Measurements from ENCODE around the gene RFC4. TPM values are rescaled to one million over a fixed set of nuclear protein-coding genes. Genes with fewer than 3 reads are reported as not detected.

RFC4 gene
- total and polyA plus RNA-seq, 9 of the 15 experiments (the other 6 are each of a cell fraction or from before 2014, with no cell fraction given): 105 to 227 (median 180) TPM

- no peak for TF ChIP-seq KAT2B (IDR thresholded peaks at IDR 0.05; ENCODE audit: low read depth, low read length)
- peak; percentile 97 for TF ChIP-seq XRCC5 (IDR thresholded peaks at IDR 0.05; ENCODE audit: low read depth, low read length)
- TF ChIP-seq MEF2A (IDR thresholded peaks at IDR 0.05; ENCODE audit: control insufficient read depth, low read depth, low read length): 0 out of 2 replicates have a peak, but pooled peaks have one; percentile 38
- TF ChIP-seq ARID3A (IDR thresholded peaks at IDR 0.05; ENCODE audit: borderline replicate concordance, low read depth, low read length): peak; percentile 69; the same call in 1 of the 2 replicates
- TF ChIP-seq NR2C1 (IDR thresholded peaks at IDR 0.05): peak; percentile 65
- TF ChIP-seq NR2C1 (tag; IDR thresholded peaks at IDR 0.05): peak; percentile 63; the same call in 1 of the 2 replicates
- TF ChIP-seq RFX1 (IDR thresholded peaks at IDR 0.05): no peak
- TF ChIP-seq FOSL1 (tag; conservative IDR thresholded peaks at IDR 0.05): peak; percentile 56; the same call in 1 of the 2 replicates
- no peak for TF ChIP-seq HOMEZ (CRISPR knock-in tag; IDR thresholded peaks at IDR 0.05)
- no peak; the same call in 1 of the 2 replicates for TF ChIP-seq USF1 (CRISPR knock-in tag; IDR thresholded peaks at IDR 0.05)
- no peak for TF ChIP-seq ZNF445 (CRISPR knock-in tag; IDR thresholded peaks at IDR 0.05; ENCODE audit: low read depth)
- TF ChIP-seq BRF2 (IDR thresholded peaks at IDR 0.05; ENCODE audit: borderline replicate concordance, insufficient read depth, insufficient read length): no peak
- peak; percentile 37; the same call in 1 of the 2 replicates for TF ChIP-seq MXI1 (IDR thresholded peaks at IDR 0.05; ENCODE audit: low read depth, low read length)
- TF ChIP-seq HNRNPL (IDR thresholded peaks at IDR 0.05; ENCODE audit: low read depth, low read length): no peak
- no peak for TF ChIP-seq POLR3G (IDR thresholded peaks at IDR 0.05; ENCODE audit: extremely low read depth, insufficient read length, insufficient replicate concordance)
- peak; percentile 51 for TF ChIP-seq HMBOX1 (IDR thresholded peaks at IDR 0.05)
- peak; percentile 70; the same call in 1 of the 2 replicates for TF ChIP-seq PTBP1 (IDR thresholded peaks at IDR 0.05; ENCODE audit: low read depth, low read length)
- TF ChIP-seq SREBF1 (IDR thresholded peaks at IDR 0.05; ENCODE audit: borderline replicate concordance, low read depth, low read length): no peak
- TF ChIP-seq MCM5 (IDR thresholded peaks at IDR 0.05; ENCODE audit: low read depth): no peak
- TF ChIP-seq TRIM24 (IDR thresholded peaks at IDR 0.05): peak; percentile 13 to 62; a peak in 3 of 4 replicates
- TF ChIP-seq HDAC6 (IDR thresholded peaks at IDR 0.05; ENCODE audit: low read depth, low read length): peak; percentile 31; the same call in 1 of the 2 replicates
- peak; percentile 71 for TF ChIP-seq NCOR1 (IDR thresholded peaks at IDR 0.05)
Measured at GRCh38 chr3:186783058-186783730, 23.1 kb downstream of the RFC4 start, which contains the start of gene EIF4A2 (continued).

Measured in K562 (cell line).